ENCODE measurements around the gene AMBRA1. TPM values are rescaled to one million over a fixed set of nuclear protein-coding genes. Genes with fewer than 3 reads are reported as not detected.
A peak's percentile ranks its signal among the peaks of the same experiment; 100 is the strongest.

AMBRA1 gene
- total and polyA plus RNA-seq, 2 of the 8 experiments (the other 6 are each of a cell fraction or from before 2014, with no cell fraction given): 14.2 to 37.4 TPM

DNA sequence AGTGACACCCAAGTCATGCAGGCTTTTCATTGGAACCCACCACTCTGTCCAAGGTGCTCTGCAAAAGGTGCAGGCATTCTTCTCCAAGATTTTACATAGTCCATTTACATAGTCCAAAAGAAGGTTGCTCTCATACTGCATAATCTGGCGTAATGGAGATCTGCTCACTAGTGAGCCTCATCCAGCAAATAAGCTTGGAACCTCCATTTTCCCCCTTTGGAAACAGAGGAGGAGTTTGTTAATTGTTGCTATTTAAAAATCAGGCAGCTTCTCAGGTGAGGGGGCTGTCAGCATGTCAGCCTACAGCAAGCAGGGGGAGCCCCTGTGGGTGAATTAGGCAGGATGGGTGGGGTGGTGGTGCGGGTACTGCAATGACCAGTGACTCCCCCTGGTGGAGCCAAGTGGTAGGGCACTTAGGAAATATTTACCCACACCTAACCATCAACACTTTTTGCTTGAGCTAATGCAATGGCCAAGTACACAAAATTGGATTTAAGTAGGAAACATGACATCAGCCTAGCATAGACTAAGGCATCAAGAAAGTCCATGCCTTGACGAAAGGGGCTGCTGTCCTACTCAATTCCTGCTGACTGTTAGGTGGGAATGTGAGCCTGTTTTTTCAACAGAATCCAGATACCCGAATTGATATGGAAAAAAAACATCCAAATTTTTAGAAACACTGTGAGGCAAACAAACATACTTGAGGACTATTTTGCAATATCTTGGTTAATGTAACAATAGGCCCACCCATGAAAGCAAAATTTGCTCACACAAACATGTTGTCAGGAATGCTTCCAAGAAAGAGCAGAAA is 64.5 kb downstream of the AMBRA1 start (continued):
- TF ChIP-seq YY1 (IDR thresholded peaks at IDR 0.05; ENCODE audit: low read depth, low read length): 0 out of 2 replicates have a peak, but pooled peaks have one; percentile 44

Measured in H1 (cell line).